GM12878 (cell line): ENCODE measurements around the gene NEK5. TPM values are rescaled to one million over a fixed set of nuclear protein-coding genes. Genes with fewer than 3 reads are reported as not detected.

ENCODE experiments used
- BACH1 ChIP-seq: fragments of 450-650 bp; IDR thresholded peaks from 2 replicates; pipeline ENCODE4 v1.6.1; 2017; ENCODE audit warnings: mild to moderate bottlenecking, borderline replicate concordance
- ESRRA ChIP-seq: IDR thresholded peaks from 2 replicates; pipeline ENCODE4 v1.6.1; 2012; ENCODE audit warnings: mild to moderate bottlenecking, low read length, improper control_type of control experiment
- HDAC6 ChIP-seq: fragments of 200-600 bp; sonication (generic); IDR thresholded peaks from one replicate; pipeline ENCODE4 v1.8.0; 2017; ENCODE audit warnings: antibody characterized with exemption; ENCODE audit not compliant: unreplicated experiment
- POLR2AphosphoS2 ChIP-seq: IDR thresholded peaks from 2 replicates; pipeline ENCODE4 v1.6.1; 2011; ENCODE audit warnings: low read depth, mild to moderate bottlenecking, low read length, improper control_type of control experiment, moderate library complexity
- RELA ChIP-seq: fragments of 450-650 bp; IDR thresholded peaks from 2 replicates; pipeline ENCODE4 v1.8.0; 2014; ENCODE audit warnings: borderline replicate concordance; ENCODE audit not compliant: partially characterized antibody
- YBX1 ChIP-seq: fragments of 450-650 bp; IDR thresholded peaks from 2 replicates; pipeline ENCODE4 v1.6.1; 2016; ENCODE audit warnings: antibody characterized with exemption
- polyA plus RNA-seq, 11 experiments: library from polyadenylated mRNA; depleted of rRNA in 4 of 11; unstranded in 6 of 11; stranded (reverse) in 5 of 11; fragments of >200 nt; fragmentation: Nextera tagmentation in 4 of 11; fragmentation: Illumina TruSeq in 1 of 11; extraction: Ambion mirVana in 4 of 11; extraction: Trizol in 1 of 11; gene quantifications; 1 replicate in 1 of 11; 2 replicates in 10 of 11; pipeline versions ENCODE4 v1.2.1 to v1.2.3, GENCODE V29; 2011 to 2016; ENCODE audit warnings: inconsistent platforms in 2 of 11, missing spikeins in 2 of 11, low read depth in 1 of 11
- total RNA-seq, 4 experiments: library from RNA; depleted of rRNA in 3 of 4; stranded (reverse); fragments of >200 nt in 3 of 4; fragmentation: Illumina TruSeq in 1 of 4; extraction: Trizol in 1 of 4; gene quantifications; 2 replicates each; pipeline versions ENCODE4 v1.2.1 to v1.2.3, GENCODE V29; 2013 to 2021

The NEK5 gene
- total and polyA plus RNA-seq, 10 of the 15 experiments (the other 5 are each of a cell fraction or from before 2014, with no cell fraction given) = 0.04 to 0.32 (median 0.20) TPM; not detected in 6

DNA sequence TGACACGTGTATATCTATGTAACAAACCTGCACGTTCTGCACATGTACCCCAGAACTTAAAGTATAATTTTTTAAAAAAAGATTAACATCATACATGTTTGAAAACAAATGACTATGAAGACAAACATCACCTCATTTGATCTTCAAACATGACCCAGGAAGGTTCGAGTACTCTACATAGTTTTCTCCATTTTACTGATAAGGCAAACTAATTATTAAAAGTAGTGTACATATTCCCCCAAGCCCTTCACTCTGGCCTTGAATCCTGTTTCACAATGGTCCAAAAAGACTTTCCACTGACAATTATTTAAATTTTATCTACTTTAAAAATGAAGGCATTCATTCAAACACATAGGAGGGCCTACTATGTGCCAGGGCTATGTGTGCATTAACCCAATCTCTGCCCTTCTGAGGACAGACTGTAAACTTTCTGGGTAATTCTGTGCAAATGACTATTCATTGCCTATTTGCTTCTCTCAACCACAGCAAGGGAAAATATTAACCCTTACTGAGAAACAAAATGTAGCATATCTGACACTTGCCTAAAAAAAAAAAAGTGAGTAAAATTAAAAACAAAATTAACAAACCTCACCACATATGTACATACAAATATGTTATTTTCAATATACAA is 139.8 kb downstream of the NEK5 start (continued):
- no peak for TF ChIP-seq BACH1
- TF ChIP-seq RELA = no peak
- TF ChIP-seq YBX1 = no peak
- TF ChIP-seq ESRRA = no peak
- no peak for TF ChIP-seq HDAC6
- no peak for TF ChIP-seq POLR2AphosphoS2

Other genes with a start within 250 kb of the NEK5 start
- gene ATP7B, start 117.6 kb downstream of the NEK5 start, total RNA-seq (2014; rRNA removed) = under 0.01 and 0.16 TPM in 2 replicates
- gene ATP7B, start 117.6 kb downstream of the NEK5 start, total RNA-seq (2014; rRNA removed; fragmentation: Illumina TruSeq; extraction: Trizol) = 0.04 and 0.09 TPM in 2 replicates
- 0.08 and 0.38 TPM in 2 replicates for gene ATP7B, start 117.6 kb downstream of the NEK5 start, total RNA-seq (2021)
- gene ATP7B, start 117.6 kb downstream of the NEK5 start, polyA plus RNA-seq (2011; rRNA removed) = 1.1 TPM in 2 replicates
- gene ATP7B, start 117.6 kb downstream of the NEK5 start, polyA plus RNA-seq (2014; fragmentation: Illumina TruSeq; extraction: Trizol) = 0.15 and 0.67 TPM in 2 replicates
- not detected for gene ATP7B, start 117.6 kb downstream of the NEK5 start, polyA plus RNA-seq (2014; fragmentation: Nextera tagmentation; extraction: Ambion mirVana)
- 0.03 and 0.05 TPM in 2 replicates for gene ATP7B, start 117.6 kb downstream of the NEK5 start, polyA plus RNA-seq (2014; rRNA removed)
- gene ATP7B, start 117.6 kb downstream of the NEK5 start, polyA plus RNA-seq (2016; fragmentation: Nextera tagmentation; extraction: Ambion mirVana) = under 1 TPM; 0.05 to 0.06 TPM
- 8.4 and 9.4 TPM in 2 replicates for gene ALG11, start 116.7 kb downstream of the NEK5 start, total RNA-seq (2014; rRNA removed)
- gene ALG11, start 116.7 kb downstream of the NEK5 start, total RNA-seq (2014; rRNA removed; fragmentation: Illumina TruSeq; extraction: Trizol) = 13.6 and 15.1 TPM in 2 replicates
- gene ALG11, start 116.7 kb downstream of the NEK5 start, total RNA-seq (2021) = 18.4 and 21.9 TPM in 2 replicates
- 16.9 and 23.7 TPM in 2 replicates for gene ALG11, start 116.7 kb downstream of the NEK5 start, polyA plus RNA-seq (2011; rRNA removed)
- 12.3 and 16.1 TPM in 2 replicates for gene ALG11, start 116.7 kb downstream of the NEK5 start, polyA plus RNA-seq (2014; fragmentation: Illumina TruSeq; extraction: Trizol)
- gene ALG11, start 116.7 kb downstream of the NEK5 start, polyA plus RNA-seq (2014; fragmentation: Nextera tagmentation; extraction: Ambion mirVana) = 10 to 100 TPM; 10.4 to 16.0 TPM
- 9.5 and 10.4 TPM in 2 replicates for gene ALG11, start 116.7 kb downstream of the NEK5 start, polyA plus RNA-seq (2014; rRNA removed)
- 10 to 100 TPM; 24.7 to 27.7 TPM for gene ALG11, start 116.7 kb downstream of the NEK5 start, polyA plus RNA-seq (2016; fragmentation: Nextera tagmentation; extraction: Ambion mirVana)
- gene UTP14C, start 104.4 kb downstream of the NEK5 start, total RNA-seq (2014; rRNA removed) = 5.7 and 6.9 TPM in 2 replicates
- gene UTP14C, start 104.4 kb downstream of the NEK5 start, total RNA-seq (2014; rRNA removed; fragmentation: Illumina TruSeq; extraction: Trizol) = 9.9 and 10.1 TPM in 2 replicates
- gene UTP14C, start 104.4 kb downstream of the NEK5 start, total RNA-seq (2021) = 5.7 and 6.5 TPM in 2 replicates
- 10.2 and 13.9 TPM in 2 replicates for gene UTP14C, start 104.4 kb downstream of the NEK5 start, polyA plus RNA-seq (2011; rRNA removed)
- 11.2 and 11.6 TPM in 2 replicates for gene UTP14C, start 104.4 kb downstream of the NEK5 start, polyA plus RNA-seq (2014; fragmentation: Illumina TruSeq; extraction: Trizol)
- gene UTP14C, start 104.4 kb downstream of the NEK5 start, polyA plus RNA-seq (2014; fragmentation: Nextera tagmentation; extraction: Ambion mirVana) = 1 to 10 TPM; 3.4 to 3.6 TPM
- 5.6 and 6.3 TPM in 2 replicates for gene UTP14C, start 104.4 kb downstream of the NEK5 start, polyA plus RNA-seq (2014; rRNA removed)
- 1 to 10 TPM; 3.6 to 4.1 TPM for gene UTP14C, start 104.4 kb downstream of the NEK5 start, polyA plus RNA-seq (2016; fragmentation: Nextera tagmentation; extraction: Ambion mirVana)
- gene NEK3, start 30.5 kb upstream of the NEK5 start, total RNA-seq (2014; rRNA removed) = 6.0 and 7.7 TPM in 2 replicates
- 8.4 and 8.9 TPM in 2 replicates for gene NEK3, start 30.5 kb upstream of the NEK5 start, total RNA-seq (2014; rRNA removed; fragmentation: Illumina TruSeq; extraction: Trizol)
- 4.3 and 5.3 TPM in 2 replicates for gene NEK3, start 30.5 kb upstream of the NEK5 start, total RNA-seq (2021)
- gene NEK3, start 30.5 kb upstream of the NEK5 start, polyA plus RNA-seq (2011; rRNA removed) = 2.9 and 4.5 TPM in 2 replicates
- gene NEK3, start 30.5 kb upstream of the NEK5 start, polyA plus RNA-seq (2014; fragmentation: Illumina TruSeq; extraction: Trizol) = 9.3 and 12.2 TPM in 2 replicates
- 1 to 10 TPM; 5.7 to 8.6 TPM for gene NEK3, start 30.5 kb upstream of the NEK5 start, polyA plus RNA-seq (2014; fragmentation: Nextera tagmentation; extraction: Ambion mirVana)
- 5.9 and 6.3 TPM in 2 replicates for gene NEK3, start 30.5 kb upstream of the NEK5 start, polyA plus RNA-seq (2014; rRNA removed)
- gene NEK3, start 30.5 kb upstream of the NEK5 start, polyA plus RNA-seq (2016; fragmentation: Nextera tagmentation; extraction: Ambion mirVana) = 1 to 10 TPM; 4.9 to 5.5 TPM